Measurements from ENCODE around the gene FBN3.

FBN3 gene

DNA sequence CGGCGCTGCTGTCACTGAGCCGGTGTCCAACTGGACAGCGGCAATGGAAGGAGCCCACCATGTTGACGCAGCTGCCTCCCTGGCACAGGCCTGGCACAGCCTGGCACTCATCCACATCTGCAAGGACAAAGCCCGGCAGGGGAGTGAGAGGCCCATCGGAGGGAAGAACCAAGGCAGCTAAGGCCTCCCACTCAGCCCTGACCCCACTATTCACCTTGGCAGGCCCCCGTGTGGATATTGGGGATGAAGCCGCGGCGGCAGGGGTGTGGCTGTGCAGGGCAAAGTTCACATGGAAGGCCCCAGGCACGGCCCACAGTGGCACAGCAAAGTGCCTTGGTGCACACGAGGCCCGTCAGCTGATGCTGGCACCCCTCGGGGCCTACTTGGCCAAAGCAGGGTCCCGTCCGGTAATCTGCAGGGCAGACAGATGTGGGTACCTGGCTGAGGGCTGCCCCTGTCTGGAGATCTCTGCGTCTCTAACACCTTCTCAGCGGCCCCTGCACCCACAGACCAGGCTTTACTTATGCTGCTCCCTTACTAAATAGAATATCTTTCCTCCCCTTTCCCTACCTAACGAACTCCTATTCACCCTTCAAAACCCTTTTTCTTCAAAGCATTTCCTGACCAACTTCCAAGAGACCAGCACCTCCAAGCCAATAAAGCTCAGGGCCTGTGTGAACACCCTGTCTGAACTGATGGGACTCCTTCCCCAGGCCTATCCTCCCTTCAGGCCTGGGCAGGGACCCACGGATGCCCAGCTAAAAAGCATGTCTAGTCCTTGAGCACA is 7.5 kb downstream of the FBN3 start:
- H3K27me3 Mint-ChIP-seq (ENCODE audit: low read depth): peaks cover 7% of the 10 kb centered on the region
- no peaks in the 10 kb centered on the region for H3K9me3 Mint-ChIP-seq
- no peak for DNase-seq (ENCODE audit: low spot score)
- H3K4me3 Mint-ChIP-seq: no peak overlapping the region
- H3K27ac Mint-ChIP-seq: no peak overlapping the region
- no peaks in the 10 kb centered on the region for H3K36me3 Mint-ChIP-seq (ENCODE audit: low read depth)
- H3K4me1 Mint-ChIP-seq (ENCODE audit: low read depth): no peaks in the 10 kb centered on the region

DNA sequence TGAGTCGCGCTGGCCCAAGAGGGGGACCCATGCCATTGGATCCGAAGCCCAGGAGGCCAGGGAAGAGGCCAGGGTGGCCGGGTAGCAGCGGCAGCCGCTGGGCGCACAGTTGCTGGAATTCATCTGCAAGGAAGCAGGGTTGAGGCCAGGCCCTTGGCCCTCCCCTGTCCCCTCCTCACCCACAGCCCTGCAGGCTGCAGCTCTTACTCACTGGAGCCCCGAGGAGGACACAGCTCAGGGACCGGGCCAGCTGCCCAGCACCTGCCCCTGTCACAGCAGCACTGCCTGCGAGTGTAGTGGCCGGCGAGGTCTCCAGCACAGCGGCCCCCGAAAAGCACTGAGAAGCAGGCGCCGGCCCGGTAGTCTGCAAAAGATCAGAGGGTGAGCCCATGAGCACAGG is 11.2 kb downstream of the FBN3 start:
- H3K27ac Mint-ChIP-seq: no peak overlapping the region
- no peaks in the 10 kb centered on the region for H3K36me3 Mint-ChIP-seq (ENCODE audit: low read depth)
- no peaks in the 10 kb centered on the region for H3K27me3 Mint-ChIP-seq (ENCODE audit: low read depth)
- no peaks in the 10 kb centered on the region for H3K4me1 Mint-ChIP-seq (ENCODE audit: low read depth)
- DNase-seq (ENCODE audit: low spot score): no peak
- no peak overlapping the region for H3K4me3 Mint-ChIP-seq
- H3K9me3 Mint-ChIP-seq: no peaks in the 10 kb centered on the region

DNA sequence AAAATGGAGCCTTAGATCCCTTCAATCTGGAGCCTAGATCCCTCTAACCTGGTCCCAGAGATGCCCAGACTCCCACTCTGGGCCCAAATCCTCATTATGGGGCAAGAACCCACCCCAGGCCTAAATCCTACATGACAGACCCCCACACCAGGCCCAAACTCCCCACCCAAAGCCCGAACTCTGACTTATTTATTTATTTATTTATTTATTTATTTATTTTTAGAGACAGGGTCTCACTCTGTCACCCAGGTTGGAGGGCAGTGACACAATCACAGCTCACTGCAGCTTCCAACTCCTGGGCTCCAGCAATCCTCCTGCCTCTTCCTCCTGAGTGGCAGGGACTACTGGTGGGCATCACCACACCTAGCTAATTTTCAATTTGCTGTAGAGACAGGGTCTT is 12.0 kb downstream of the FBN3 start:
- H3K36me3 Mint-ChIP-seq (ENCODE audit: low read depth): no peaks in the 10 kb centered on the region
- H3K4me1 Mint-ChIP-seq (ENCODE audit: low read depth): no peaks in the 10 kb centered on the region

DNA sequence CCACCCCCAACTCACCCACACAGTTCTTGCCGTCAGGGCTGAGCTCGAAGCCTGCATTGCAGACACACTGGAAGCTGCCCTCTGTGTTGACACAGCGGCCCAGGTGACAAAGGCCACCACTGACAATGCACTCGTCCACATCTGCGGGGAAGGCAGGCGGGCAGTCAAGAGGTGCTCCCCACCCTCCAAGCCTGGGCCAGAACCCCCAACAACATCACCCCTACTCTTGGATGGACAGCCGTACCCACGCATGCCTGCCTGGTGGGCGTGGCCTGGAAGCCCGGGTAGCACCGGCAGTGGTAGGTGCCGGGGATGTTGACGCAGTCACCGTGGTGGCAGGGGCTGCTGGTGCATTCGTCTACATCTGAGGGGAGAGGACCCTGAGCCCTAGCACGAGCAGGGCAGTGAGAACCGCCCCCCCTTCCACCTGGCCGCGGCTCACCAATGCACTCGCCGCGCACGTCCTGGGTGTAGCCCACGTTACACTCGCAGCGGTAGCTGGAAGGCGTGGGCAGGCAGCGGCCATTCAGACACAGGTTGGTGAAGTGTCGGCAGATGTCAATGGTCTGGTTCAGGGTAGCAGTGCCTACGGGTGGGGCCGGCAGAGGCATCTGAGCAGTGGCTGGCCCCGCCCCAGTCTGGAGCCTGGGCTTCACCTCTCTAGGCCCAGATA is 13.3 kb downstream of the FBN3 start:
- no peaks in the 10 kb centered on the region for H3K9me3 Mint-ChIP-seq
- no peaks in the 10 kb centered on the region for H3K27me3 Mint-ChIP-seq (ENCODE audit: low read depth)
- no peak overlapping the region for H3K4me3 Mint-ChIP-seq
- DNase-seq (ENCODE audit: low spot score): no peak
- H3K27ac Mint-ChIP-seq: no peak overlapping the region
- H3K36me3 Mint-ChIP-seq (ENCODE audit: low read depth): no peaks in the 10 kb centered on the region
- H3K4me1 Mint-ChIP-seq (ENCODE audit: low read depth): no peaks in the 10 kb centered on the region

More for the DNA sequence above, 12.0 kb downstream of the FBN3 start:
- no peak for DNase-seq (ENCODE audit: low spot score)
- Mint-ChIP-seq H3K4me3 (no peak overlapping the region), H3K27me3 (ENCODE audit: low read depth) (no peaks in the 10 kb centered on the region), H3K27ac (no peak overlapping the region), H3K9me3 (no peaks in the 10 kb centered on the region)

DNA sequence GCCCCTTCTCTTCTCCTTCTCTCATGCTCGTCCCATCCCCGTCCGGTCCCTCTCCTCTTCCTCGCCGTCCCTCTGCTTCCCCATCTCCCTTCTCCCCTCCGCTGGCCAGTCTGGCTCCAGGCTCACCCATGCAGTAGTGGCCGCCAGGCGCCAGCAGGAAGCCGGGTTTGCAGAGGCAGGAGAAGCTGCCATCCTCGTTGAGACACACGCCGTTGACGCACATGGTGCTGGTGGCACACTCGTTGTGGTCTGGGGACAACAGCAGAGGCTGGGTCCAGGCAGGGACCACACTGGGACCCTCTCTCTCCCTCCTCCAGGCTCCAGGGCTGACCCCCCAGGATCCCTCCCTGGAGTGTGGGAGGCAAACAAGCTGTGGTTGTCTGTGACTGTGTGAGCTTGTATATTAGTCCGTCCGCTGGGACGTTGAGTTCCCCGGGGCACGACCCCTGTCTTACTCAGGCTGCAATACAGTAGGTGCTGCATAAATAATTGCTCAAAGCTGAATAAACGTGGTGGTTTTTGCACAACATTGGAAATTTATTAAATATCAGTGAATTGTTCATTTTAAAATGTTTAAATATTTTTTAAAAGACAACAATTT is 16.4 kb downstream of the FBN3 start:
- Mint-ChIP-seq H3K27me3 (ENCODE audit: low read depth) (no peaks in the 10 kb centered on the region), H3K4me3 (no peak overlapping the region), H3K36me3 (ENCODE audit: low read depth) (no peaks in the 10 kb centered on the region), H3K4me1 (ENCODE audit: low read depth) (no peaks in the 10 kb centered on the region), H3K27ac (no peak overlapping the region), H3K9me3 (no peaks in the 10 kb centered on the region)
- DNase-seq (ENCODE audit: low spot score): no peak

DNA sequence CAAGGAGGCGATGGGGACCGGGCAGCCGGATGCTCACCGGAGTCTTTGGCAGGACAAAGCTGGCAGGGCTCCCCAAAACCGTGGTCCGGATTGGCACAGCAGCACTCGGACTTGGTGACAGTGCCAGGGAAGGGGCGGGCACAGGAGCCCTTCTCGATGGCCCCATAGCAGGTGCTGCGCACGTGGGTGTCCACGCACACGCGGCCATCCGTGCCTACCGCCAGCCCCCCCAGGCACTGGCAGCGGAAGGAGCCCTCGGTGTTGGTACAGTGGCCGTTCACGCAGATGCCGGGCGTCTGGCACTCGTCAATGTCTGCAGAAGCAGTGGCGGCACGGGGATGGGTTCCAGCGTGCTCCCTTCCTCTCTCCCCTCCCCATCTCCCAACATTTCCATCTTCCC is 17.9 kb downstream of the FBN3 start:
- no peaks in the 10 kb centered on the region for H3K4me1 Mint-ChIP-seq (ENCODE audit: low read depth)
- no peak for DNase-seq (ENCODE audit: low spot score)
- H3K27me3 Mint-ChIP-seq (ENCODE audit: low read depth): no peaks in the 10 kb centered on the region

DNA sequence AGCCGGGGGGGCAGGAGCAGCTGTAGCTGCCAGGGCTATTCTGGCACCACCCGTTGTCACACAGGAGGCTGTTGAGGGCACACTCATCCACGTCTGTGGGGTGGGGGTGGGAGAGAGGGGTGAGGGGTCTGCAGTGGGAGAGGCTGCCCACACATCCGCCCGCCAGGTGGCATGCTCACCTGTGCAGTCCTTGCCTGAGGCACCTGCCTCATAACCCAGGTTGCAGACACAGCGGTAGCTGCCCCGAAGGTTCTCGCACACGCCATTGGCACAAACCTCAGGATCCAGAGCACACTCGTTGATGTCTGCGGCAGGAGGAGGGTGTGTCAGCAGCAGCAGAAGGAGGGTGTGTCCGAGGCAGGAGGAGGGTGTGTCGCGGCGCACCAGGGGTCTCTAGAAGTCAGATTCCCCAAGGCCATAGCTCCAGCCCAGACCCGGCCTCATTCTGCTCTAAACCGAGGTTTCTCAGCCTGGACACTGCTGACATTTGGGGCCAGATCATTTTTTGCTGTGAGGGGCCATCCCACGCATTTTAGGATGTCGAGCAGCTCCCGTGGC is 20.3 kb downstream of the FBN3 start:
- Mint-ChIP-seq H3K4me3 (no peak overlapping the region), H3K27me3 (ENCODE audit: low read depth) (no peaks in the 10 kb centered on the region), H3K27ac (no peak overlapping the region), H3K9me3 (no peaks in the 10 kb centered on the region), H3K36me3 (ENCODE audit: low read depth) (no peaks in the 10 kb centered on the region), H3K4me1 (ENCODE audit: low read depth) (no peaks in the 10 kb centered on the region)
- no peak for DNase-seq (ENCODE audit: low spot score)

More for the DNA sequence above, 17.9 kb downstream of the FBN3 start:
- H3K4me3 Mint-ChIP-seq: no peak overlapping the region
- H3K36me3 Mint-ChIP-seq (ENCODE audit: low read depth): no peaks in the 10 kb centered on the region
- H3K27ac Mint-ChIP-seq: no peak overlapping the region
- H3K9me3 Mint-ChIP-seq: no peaks in the 10 kb centered on the region

DNA sequence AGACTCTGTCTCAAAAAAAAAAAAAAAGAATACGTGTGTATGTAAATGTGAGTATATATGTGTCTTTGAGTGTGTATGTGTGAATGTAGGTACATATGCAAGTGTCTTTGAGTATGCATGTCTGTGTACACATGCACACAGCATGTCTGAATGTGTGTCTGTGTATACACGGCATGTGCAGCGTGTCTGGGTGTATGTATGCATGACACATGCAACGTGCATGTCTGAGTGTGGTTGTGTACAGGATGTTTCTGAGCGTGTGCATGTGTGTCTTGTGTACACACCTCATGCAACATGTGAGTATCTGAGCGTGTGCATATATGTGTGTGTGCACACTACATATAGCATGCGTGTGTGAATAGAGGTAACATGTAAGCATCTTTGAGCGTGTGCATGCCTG is 20.8 kb downstream of the FBN3 start:
- Mint-ChIP-seq H3K9me3 (no peaks in the 10 kb centered on the region), H3K4me3 (no peak overlapping the region), H3K4me1 (ENCODE audit: low read depth) (no peaks in the 10 kb centered on the region), H3K27ac (no peak overlapping the region), H3K27me3 (ENCODE audit: low read depth) (no peaks in the 10 kb centered on the region), H3K36me3 (ENCODE audit: low read depth) (no peaks in the 10 kb centered on the region)
- DNase-seq (ENCODE audit: low spot score): no peak

DNA sequence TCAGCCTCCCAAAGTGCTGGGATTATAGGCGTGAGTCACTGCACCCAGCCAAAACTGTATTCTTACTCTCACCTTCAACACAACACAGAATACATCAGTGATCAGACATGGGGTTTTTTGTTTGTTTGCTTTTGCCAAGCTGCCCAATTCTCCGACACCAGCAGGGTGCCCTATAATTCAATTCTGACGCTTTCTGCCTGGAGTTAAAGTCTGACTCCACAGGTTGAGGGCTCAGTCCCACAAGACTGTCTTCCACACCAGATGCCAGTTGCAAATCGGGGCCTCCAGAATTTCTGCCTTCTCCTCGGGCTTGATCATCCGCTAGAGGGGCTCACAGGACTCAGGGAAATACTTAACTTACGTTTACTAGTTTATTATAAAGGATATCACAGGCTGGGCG is 22.1 kb downstream of the FBN3 start:
- Mint-ChIP-seq H3K4me1 (ENCODE audit: low read depth) (no peaks in the 10 kb centered on the region), H3K4me3 (no peak overlapping the region), H3K27ac (no peak overlapping the region), H3K36me3 (ENCODE audit: low read depth) (no peaks in the 10 kb centered on the region), H3K9me3 (no peaks in the 10 kb centered on the region), H3K27me3 (ENCODE audit: low read depth) (no peaks in the 10 kb centered on the region)
- DNase-seq (ENCODE audit: low spot score): no peak

DNA sequence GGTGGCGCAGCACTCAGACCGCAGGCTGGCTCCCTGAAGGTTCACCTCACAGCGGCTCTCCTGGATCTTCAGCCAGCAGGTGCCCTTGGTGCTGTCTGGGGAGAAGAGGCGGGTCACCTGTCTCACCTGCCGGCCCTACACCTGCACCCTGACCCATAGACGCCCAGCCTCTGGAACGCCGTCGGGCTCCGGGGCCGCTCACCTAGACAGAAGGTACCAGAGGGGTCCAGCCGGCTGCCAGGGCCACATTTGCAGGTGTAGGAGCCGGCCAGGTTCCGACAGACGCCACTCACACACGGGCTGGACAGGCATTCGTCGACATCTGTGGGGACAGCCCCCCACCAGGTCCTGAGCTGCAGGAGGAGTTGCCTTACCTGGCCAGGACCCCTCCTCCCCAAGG is 22.9 kb downstream of the FBN3 start:
- no peak for DNase-seq (ENCODE audit: low spot score)
- Mint-ChIP-seq H3K9me3 (no peaks in the 10 kb centered on the region), H3K27ac (no peak overlapping the region), H3K4me3 (no peak overlapping the region), H3K36me3 (ENCODE audit: low read depth) (no peaks in the 10 kb centered on the region), H3K4me1 (ENCODE audit: low read depth) (no peaks in the 10 kb centered on the region), H3K27me3 (ENCODE audit: low read depth) (no peaks in the 10 kb centered on the region)

DNA sequence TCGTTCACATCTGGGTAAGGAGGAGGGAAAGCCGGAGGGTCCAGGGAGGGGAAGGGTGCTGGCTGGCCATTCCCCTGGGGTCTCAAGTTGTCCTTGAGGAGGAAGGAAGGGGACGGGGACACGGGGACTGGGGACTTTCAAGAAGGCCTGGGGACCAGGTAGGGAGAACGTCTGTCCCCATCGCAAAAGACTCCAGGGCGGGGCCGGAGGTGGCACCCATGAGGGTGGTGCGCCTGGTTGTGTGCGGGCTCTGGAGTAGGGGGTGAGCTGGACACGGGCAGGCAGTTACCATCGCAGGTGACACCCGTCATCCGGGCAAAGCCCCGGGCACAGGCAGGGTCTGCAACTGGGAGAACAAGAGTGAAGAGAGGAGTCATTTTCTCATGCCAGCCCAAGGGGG is 23.4 kb downstream of the FBN3 start:
- Mint-ChIP-seq H3K4me3 (no peak overlapping the region), H3K4me1 (ENCODE audit: low read depth) (no peaks in the 10 kb centered on the region), H3K9me3 (no peaks in the 10 kb centered on the region), H3K36me3 (ENCODE audit: low read depth) (no peaks in the 10 kb centered on the region), H3K27ac (no peak overlapping the region), H3K27me3 (ENCODE audit: low read depth) (no peaks in the 10 kb centered on the region)
- no peak for DNase-seq (ENCODE audit: low spot score)

DNA sequence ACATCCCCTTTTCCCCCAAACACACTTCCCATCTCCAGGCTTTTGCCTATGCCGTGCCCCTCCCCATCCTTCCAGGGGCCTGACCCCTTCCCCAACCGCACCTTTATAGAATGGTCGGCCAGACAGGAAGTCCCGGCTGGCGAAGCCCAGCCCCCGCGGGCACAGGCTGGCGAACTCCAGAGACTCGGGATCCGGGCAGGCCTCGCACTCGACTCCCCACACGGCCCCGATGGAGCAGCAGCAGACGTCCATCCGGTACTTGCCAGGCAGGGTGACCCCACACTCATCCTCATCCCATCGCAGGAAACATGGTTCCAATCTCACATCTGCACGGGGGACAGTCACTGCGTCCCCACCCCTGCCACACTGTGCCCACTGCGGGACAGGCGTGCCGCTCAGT is 25.7 kb downstream of the FBN3 start:
- Mint-ChIP-seq H3K27me3 (ENCODE audit: low read depth) (no peaks in the 10 kb centered on the region), H3K4me3 (no peak overlapping the region), H3K9me3 (no peaks in the 10 kb centered on the region), H3K27ac (no peak overlapping the region), H3K36me3 (ENCODE audit: low read depth) (no peaks in the 10 kb centered on the region), H3K4me1 (ENCODE audit: low read depth) (no peaks in the 10 kb centered on the region)
- DNase-seq (ENCODE audit: low spot score): no peak

DNA sequence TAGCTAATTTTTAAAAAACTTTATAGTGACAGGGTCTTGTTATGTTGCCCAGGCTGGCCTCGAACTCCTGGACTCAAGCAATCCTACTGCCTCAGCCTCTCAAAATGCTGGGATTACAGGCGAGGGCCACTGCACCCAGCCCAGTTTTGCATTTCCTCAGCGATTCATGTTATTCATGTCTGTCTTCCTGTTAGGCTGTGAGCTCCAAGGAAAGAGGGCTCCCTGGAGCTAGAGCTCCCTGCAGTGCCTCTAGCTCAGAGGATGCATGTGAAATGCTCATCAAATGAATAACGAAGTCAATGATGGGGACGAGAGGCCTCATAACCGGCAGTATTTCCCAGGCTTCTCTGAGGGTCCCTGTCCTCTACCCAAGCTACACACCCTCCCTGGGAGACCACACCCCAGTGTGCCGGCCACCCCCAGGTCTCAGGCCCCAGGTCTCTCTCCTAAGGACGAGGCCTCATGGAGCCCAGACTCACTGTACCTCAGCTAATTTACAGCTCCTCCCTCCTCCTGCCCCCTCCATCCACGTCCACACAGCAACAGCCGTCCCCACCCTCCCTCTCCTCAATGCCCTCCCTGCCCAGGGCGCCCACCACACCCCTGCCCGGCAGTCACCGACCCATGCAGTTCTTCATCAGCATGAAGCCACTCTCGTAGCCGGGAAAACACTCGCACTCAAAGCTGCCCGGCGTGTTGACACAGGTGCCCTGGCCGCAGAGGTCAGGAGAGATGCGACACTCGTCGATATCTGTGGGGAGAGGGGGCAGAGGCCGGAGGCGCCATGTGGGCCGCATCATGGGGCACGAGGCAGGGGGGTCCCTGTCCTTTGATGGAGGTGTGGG is 28.5 kb downstream of the FBN3 start:
- Mint-ChIP-seq H3K36me3 (ENCODE audit: low read depth) (no peaks in the 10 kb centered on the region), H3K27ac (no peak overlapping the region), H3K9me3 (no peaks in the 10 kb centered on the region), H3K4me1 (ENCODE audit: low read depth) (no peaks in the 10 kb centered on the region), H3K4me3 (no peak overlapping the region), H3K27me3 (ENCODE audit: low read depth) (no peaks in the 10 kb centered on the region)
- no peak for DNase-seq (ENCODE audit: low spot score)

DNA sequence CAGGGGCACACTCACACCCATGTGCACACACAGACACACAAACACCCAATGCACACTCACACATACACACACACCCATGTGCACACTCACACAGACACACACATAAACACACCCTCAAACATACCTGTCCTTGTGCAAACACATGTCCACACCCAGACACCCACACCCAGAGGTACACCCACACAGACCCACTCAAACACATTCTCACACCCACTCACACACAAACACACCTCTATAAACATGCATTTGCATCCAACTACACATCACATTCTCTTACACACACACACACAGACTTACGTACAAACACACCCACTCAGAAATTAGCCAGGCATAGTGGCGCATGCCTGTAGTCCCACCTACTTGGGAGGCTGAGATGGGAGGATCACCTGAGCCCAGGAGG is 31.4 kb downstream of the FBN3 start:
- no peak for DNase-seq (ENCODE audit: low spot score)
- Mint-ChIP-seq H3K4me3 (no peak overlapping the region), H3K27me3 (ENCODE audit: low read depth) (no peaks in the 10 kb centered on the region), H3K4me1 (ENCODE audit: low read depth) (no peaks in the 10 kb centered on the region), H3K9me3 (no peaks in the 10 kb centered on the region), H3K27ac (no peak overlapping the region), H3K36me3 (ENCODE audit: low read depth) (no peaks in the 10 kb centered on the region)
